Measurements from ENCODE around the gene PRKCE. TPM values are rescaled to one million over a fixed set of nuclear protein-coding genes. Genes with fewer than 3 reads are reported as not detected.

Gene PRKCE
- total and polyA plus RNA-seq, 3 donors from 2014 or later, result 27.4 to 35.8 (median 33.1) TPM

- no peak for DNase-seq
- no peaks in the 10 kb centered on the region for H3K9me3 ChIP-seq
- H3K36me3 ChIP-seq (ENCODE audit: low read depth, missing control alignments), result no peaks in the 10 kb centered on the region
- intact Hi-C loops (cut with DNase I; ENCODE audit: low total_unique reads), result no loop called here
- H3K27me3 ChIP-seq, result no peaks in the 10 kb centered on the region
- no peak overlapping the region for H3K4me3 ChIP-seq
- no peak overlapping the region for H3K27ac ChIP-seq
- TF ChIP-seq POLR2A (IDR thresholded peaks at IDR 0.05) (no peak), CTCF (IDR thresholded peaks at IDR 0.05) (no peak)
- H3K4me1 ChIP-seq, result no peaks in the 10 kb centered on the region
Observed at GRCh38 chr2:46077522-46078107, 426.1 kb downstream of the PRKCE start.

GRCh38 chr2:46079985-46080560 is 428.6 kb downstream of the PRKCE start:
- WGBS, 2 donors, result 81 to 87% methylated on average over 4 of the region's 4 CpGs

GRCh38 chr2:46082531-46083485 is 431.3 kb downstream of the PRKCE start:
- H3K27ac ChIP-seq, result no peak overlapping the region
- no peaks in the 10 kb centered on the region for H3K4me1 ChIP-seq
- DNase-seq, result no peak
- no peaks in the 10 kb centered on the region for H3K27me3 ChIP-seq
- TF ChIP-seq CTCF (IDR thresholded peaks at IDR 0.05) (no peak), POLR2A (IDR thresholded peaks at IDR 0.05) (no peak)
- 80 to 82% methylated on average over 14 of the region's 14 CpGs for WGBS, 2 donors
- H3K36me3 ChIP-seq (ENCODE audit: low read depth, missing control alignments), result no peaks in the 10 kb centered on the region
- intact Hi-C loops (cut with DNase I; ENCODE audit: low total_unique reads), result no loop called here
- H3K9me3 ChIP-seq, result no peaks in the 10 kb centered on the region
- no peak overlapping the region for H3K4me3 ChIP-seq

More at GRCh38 chr2:46079985-46080560, 428.6 kb downstream of the PRKCE start:
- H3K4me3 ChIP-seq, result no peak overlapping the region
- intact Hi-C loops (cut with DNase I; ENCODE audit: low total_unique reads), result no loop called here
- DNase-seq, result no peak
- no peaks in the 10 kb centered on the region for H3K27me3 ChIP-seq
- no peak overlapping the region for H3K27ac ChIP-seq
- H3K4me1 ChIP-seq, result no peaks in the 10 kb centered on the region
- no peaks in the 10 kb centered on the region for H3K9me3 ChIP-seq
- TF ChIP-seq CTCF (IDR thresholded peaks at IDR 0.05), result no peak
- TF ChIP-seq POLR2A (IDR thresholded peaks at IDR 0.05), result no peak
- H3K36me3 ChIP-seq (ENCODE audit: low read depth, missing control alignments), result no peaks in the 10 kb centered on the region

GRCh38 chr2:46086578-46087070 is 435.1 kb downstream of the PRKCE start:
- H3K9me3 ChIP-seq, result no peaks in the 10 kb centered on the region
- no peaks in the 10 kb centered on the region for H3K4me1 ChIP-seq
- no peak overlapping the region for H3K27ac ChIP-seq
- no peak for DNase-seq
- H3K27me3 ChIP-seq, result no peaks in the 10 kb centered on the region
- no peak overlapping the region for H3K4me3 ChIP-seq
- intact Hi-C loops (cut with DNase I; ENCODE audit: low total_unique reads), result no loop called here
- 77 to 84% methylated on average over 6 of the region's 6 CpGs for WGBS, 2 donors
- TF ChIP-seq CTCF (IDR thresholded peaks at IDR 0.05) (no peak), POLR2A (IDR thresholded peaks at IDR 0.05) (no peak)
- no peaks in the 10 kb centered on the region for H3K36me3 ChIP-seq (ENCODE audit: low read depth, missing control alignments)
